GF-D8 (cell line): ENCODE measurements around the gene TANGO2.

Experiments used
- DNase-seq: peaks from one replicate; lab custom pipeline; 2025; lab: John Stamatoyannopoulos, UW

The TANGO2 gene

DNA sequence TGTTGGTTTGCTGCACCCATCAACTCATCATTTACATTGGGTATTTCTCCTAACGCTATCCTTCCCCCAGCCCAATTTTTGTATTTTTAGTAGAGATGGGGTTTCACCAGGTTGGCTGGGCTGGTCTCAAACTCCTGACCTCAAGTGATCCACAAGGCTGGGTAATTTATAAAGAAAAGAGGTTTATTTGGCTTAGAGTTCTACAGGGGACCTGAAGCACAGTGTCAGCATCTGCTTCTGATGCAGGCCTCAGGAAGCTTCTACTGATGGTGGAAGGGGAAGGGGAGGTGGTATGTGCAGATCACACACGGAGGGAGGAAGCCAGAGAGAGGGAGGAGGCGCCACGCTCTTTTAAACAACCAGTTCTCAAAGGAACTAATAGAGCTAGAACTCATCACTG lies 25.8 kb downstream of the TANGO2 start:
- no peak for DNase-seq

DNA sequence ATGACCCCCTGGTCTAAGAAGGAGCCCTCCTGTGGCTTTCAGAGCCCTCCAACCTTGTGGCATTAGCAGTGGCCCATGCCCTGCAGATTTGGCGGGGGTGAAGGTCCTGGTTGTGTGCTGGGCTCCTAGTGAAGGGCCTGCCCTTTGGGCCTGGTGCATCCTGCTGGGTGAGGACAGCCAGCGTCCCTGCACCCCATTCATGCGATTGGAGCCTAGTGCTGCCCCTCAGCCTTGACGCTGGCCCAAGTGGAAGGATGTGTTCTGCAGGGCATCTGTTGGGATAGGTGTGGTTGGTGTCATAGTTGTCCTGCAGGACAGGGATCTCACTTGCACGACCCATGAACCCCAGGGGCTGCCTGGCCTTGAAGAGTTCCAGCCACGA lies 31.0 kb downstream of the TANGO2 start:
- DNase-seq = no peak

DNA sequence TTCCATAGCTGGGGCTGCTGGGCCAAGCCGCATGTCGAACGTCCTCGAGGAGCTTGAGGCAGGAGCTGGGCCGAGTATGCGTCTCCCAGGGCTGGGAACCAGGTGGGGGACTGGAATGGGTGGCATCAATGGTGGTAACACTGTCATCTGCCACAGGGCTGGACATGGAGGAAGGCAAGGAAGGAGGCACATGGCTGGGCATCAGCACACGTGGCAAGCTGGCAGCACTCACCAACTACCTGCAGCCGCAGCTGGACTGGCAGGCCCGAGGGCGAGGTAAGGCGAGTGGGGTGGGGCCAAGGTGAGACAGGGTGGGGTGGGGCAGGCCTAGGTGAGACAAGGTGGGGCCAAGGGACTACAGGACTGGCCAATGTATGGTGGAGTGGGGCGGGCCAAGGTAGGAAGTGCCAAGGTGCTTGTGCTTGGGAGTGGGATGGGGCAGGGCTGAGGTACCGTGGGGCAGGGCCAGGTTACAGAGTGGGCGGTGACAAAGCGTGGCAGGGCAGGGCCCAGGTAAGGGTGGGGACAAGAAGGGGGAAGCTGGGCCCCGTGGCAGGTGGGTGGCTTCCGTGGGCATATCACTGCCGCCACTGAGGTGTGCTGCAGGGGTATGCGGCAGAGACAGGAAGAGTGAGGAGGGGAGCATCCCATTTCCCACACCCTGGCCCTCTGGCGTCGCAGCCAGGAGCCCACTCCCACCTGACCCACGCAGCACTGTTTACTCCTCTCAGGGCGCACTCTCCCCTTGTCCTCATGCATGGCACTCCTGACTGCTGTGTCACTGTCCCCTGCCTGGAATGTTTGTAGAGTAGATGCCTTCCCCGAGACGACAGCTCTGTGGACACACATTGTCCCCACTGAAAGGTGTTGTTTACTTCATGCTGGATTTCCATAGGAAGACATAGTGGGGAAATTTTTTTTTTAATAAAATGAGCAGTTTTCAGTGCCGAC lies 31.7 kb downstream of the TANGO2 start:
- DNase-seq = no peak

DNA sequence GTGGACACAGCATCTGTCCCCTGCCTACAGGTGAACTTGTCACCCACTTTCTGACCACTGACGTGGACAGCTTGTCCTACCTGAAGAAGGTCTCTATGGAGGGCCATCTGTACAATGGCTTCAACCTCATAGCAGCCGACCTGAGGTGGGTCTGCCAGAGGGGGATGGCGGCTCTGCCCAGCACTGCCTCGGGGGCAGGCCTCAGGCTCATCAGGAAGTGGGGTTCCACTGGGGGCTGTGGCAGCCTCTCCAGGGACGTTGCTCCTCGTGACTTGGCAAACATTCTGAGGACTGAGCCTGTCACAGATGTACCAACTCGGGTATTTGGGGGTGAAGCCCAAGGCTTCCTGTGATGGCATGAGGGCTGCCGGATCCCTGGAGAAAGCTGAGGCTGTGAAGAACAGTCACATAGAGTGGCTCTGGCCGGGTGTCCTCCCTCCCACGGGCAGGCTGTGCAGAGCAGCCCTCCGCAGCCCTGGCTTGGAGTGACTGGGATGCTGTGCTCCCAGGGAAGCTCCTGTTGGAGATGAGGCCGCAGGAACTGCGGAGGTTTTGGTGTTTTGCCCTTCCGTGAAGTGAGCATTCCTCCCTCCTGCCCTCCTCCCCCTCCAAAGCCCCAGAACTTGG lies 32.6 kb downstream of the TANGO2 start:
- DNase-seq = no peak

DNA sequence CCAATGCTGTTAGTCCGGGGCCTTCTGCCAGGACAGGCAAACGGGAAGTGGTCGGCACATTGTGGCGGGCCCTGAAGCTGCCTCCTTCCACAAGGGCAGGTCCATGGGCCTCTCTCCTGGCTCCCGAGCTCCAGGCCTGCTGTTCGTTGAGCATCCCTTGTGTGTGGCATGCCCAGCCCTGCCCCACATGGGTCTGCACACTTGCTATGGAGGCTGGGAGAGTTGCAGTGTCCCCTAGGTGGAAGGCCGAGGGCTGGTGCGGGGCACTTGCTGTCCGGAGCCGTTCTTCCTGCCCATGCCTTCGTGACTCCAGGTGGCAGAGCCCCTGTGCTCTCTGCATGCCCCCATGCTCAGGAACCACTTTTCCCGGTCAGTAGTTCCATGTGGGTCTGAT lies 33.1 kb downstream of the TANGO2 start:
- no peak for DNase-seq

DNA sequence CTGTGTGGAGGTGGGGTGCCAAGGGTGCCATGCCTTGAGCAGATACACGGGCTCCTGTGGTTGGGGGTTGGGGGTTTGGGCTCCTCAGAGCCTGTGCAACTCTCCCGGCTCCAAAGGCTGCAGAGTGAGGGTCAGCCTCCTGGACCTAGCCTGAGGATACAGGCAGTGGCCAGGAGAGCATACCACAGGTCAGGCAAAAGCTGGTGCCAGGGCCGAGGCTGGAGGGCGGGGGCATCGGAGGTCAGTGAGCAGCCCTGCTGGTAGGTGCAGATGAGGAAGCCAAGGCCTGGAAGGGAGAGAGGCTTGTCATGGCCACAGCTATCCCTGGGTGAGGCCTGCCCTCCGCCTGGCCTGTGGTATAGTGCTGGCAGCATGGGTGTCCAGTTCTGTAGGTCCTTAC lies 33.6 kb downstream of the TANGO2 start:
- no peak for DNase-seq

DNA sequence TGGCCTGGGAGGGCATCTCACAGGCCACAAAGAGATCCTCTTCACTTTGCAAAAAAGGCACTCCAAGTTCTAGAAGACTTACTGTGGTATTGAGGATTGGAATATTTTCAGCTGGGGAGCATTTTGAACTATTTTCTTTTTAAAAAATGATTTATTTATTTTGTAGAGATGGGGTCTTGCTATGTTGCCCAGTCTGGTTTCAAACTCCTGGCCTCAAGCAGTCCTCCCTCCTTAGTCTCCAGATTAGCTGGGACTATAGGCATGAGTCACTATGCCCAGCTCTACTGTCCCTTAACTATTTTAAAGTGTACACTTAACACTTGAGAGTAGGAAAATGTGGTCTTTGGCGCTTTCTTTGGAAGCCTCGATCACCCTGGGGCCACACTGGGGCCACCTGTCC lies 34.2 kb downstream of the TANGO2 start:
- DNase-seq = no peak

DNA sequence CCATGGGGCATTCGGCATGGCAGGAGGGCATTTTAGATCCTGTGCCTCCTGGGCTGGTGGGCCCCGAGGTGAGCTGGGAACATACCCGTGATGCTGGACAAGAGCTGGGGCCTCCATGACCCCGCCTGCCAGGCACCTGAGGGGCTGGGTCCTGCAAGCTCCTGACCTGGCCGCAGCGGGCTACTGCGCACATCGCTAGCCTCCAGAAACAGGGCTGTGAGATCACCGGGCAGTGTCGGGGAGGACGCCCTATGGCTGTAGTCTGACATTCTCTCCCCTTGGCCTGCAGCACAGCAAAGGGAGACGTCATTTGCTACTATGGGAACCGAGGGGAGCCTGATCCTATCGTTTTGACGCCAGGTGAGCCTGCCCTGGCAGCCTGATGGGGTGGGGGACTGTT lies 34.7 kb downstream of the TANGO2 start:
- DNase-seq = no peak

DNA sequence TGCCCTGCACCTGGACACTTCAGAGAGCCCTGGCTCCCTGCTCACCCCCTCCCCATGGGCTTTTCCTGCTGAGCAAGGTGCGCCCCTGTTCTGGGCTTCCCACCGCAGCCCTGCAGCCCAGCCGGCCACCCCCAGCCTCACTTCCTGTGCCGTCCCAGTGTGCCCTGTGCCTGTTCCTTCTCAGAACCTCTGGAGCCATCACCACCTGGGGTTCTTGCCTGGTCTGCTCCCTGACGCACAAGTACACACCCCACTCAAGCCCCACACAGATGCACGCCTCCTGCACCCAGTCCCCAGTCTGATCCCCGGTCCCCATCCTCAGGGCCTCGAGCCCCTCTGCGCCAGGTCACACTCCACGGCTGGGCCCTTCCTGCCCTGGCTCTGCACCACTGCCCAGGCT lies 35.3 kb downstream of the TANGO2 start:
- DNase-seq = no peak

DNA sequence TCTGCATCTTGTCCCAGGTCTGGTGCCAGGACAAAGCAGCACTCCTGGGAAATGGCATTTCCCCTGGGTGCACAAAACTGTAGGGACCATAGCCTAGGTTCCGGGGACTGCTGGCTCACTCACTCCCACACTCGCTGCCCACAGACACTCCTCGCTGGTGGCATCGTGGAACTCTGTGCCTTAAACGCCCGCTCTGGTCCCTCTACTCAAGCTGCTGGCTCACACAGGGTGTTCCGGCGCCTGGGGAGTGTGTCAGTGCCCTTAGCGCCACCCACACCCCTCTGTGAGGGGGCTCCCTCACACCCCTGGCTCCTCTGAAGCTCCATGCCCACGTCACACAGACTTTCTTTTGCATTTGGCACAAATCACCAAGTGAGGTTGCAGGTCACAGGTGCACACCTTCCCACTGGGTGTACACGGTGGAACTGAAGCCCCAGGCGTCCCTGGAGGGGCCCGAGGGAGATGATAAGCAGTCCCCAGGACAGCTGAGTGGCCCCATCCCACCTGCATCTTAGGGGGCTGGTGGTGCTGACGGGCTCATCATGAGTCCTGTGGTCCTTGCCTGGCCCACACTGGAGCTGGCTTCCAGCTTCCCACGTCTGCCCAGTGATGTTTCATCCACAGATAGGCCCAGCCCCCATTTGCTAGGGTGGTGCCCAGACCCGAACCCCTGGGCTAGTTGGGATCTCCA lies 35.9 kb downstream of the TANGO2 start:
- no peak for DNase-seq

DNA sequence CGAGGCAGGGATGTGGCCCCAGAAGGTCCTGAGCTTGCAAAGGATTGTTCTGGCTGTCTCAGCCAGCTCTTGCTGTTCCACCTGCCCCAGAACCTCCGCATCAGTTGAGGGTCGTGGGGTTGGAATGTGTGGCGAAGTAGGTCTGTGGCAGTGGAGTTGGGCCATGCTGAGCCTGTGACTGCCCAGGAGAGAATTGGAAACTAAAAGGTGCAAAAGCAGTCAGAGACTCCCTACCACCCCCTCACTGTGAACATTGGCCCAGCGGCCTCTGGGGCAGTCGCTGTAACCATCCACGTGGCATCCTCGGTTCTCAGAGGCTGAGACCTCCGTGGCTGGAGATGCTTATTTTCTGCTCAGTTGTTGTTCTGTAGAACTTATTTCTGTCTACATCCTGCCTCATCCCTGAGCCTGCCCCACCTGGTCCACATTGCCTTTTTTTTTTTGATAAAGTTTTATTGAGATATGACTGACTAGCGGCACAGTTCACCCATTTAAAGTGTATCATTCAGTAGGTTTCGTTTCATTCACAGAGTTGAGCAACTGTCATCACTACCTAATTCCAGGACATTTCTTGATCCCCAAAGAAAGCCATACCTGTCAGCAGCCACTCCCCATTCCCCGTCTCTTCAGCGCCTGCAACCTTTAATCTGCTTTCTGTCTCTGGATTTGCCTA lies 36.8 kb downstream of the TANGO2 start:
- DNase-seq = no peak

DNA sequence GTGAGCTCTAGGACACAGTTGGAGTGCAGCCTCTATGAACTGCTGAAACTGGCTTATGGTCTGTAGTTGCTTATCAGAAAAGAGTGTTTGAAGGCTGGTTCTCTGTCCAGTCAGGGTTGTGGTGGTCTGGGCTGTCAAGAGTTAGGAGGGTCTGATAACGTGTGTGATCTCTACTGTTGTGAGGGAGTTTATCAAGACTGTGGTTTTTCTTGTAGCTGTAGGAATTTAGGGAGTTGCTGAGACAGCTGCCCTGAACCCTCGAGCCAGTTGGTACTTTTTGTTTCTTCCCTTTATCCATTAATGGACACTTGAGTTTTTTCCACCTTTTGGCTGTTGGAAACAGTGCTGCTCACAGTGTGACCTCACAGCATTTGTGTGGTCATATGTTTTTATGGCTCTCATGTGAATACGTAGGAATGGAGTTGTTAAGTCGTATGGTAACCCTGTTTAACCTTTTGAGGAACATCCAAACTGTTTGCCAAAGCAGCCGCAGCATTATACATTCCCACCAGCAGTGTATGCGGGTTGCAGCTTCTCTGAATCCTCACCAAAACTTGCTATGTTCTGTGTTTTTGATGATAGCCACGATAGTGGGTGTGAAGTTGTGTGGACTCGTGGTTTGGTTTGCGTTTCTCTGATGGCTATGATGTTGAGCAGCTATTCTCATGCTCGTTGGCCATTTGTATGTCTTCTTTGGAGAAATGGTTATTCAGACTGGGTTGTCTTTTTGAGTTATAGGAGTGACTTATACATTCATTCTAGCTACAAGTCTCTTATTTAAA lies 38.3 kb downstream of the TANGO2 start:
- DNase-seq = no peak

DNA sequence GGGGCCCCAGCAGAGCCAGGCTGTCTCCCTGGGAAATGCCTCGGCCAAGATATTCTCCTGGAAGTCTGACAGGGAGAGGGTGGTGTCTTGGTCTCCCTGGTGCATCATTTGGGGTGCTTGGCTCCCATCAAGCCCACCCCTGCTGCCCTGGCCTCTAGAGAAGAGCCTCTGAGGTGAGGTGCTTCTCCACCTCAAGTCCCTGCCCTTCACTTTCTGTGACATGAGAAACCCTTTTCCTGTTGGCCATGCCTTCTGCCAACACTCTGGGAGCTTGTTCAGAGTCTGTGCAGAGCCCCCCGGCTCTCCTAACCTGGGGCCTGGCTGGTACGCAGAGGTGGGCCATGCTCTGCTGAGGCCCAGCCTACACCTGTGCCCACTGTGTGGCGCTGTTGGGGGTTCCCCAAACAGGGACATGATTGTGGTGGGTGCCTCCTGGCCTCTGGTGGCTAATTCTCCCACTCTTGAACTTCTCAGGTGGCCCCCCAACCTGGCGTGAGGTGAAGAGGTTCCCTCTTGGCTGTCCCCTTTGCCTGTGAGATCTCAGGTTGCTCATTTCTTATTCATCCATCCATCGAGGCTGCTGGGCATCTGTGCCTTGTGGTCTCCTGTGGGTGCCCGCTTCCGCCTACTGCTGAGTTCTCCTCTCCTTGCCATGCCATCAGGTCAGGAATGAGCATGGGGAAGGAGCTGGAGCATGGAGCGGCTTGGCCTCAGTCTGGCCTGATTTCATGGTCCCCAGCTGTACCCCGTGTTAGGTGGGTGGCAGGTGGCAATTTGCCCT lies 40.0 kb downstream of the TANGO2 start:
- no peak for DNase-seq

DNA sequence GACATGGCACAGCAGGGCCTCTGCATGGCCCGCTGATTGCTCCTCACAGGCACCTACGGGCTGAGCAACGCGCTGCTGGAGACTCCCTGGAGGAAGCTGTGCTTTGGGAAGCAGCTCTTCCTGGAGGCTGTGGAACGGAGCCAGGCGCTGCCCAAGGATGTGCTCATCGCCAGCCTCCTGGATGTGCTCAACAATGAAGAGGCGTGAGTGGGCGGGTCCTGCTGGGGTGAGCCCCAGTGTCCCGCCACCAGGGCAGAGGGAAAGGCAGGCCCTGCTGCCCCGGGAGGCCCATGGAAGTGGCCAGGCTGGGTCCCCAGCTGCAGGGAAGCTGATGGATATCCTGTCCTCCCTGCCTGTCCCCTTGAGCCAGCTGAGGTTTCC lies 40.6 kb downstream of the TANGO2 start:
- no peak for DNase-seq

DNA sequence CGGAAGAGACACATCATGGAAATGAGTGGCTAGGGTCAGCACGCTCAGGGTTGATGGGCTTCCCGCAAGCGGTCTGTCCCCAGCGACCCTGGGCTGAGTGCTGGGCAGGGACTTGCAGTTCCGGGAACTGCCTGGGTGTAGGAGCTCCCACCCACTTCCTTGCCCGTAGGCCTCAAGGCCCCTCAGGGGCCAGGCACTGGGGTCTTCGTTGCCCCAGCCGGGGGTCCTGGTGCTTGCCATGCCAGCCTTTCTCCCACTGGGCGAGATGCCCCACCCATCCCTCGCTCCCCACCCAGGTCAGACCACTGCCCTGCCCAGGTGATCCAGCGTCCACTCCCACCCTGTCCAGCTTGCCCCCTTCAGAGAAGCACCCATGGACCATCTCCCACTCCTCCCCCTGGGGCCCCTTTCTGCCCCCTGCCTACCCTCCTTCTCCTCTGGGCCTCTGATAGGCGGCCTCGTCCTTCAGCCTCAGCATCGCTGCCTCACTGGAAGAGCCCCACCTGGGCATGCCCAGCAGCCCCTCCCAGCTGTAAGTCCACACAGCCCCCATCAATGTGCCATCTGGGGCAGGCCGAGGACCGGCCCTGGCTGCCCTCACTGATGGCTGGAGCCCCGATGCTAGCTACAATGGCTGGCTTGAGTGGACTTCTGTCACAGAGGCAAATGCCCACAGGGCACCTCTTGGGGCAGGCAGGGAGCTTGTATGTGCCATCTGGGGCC lies 41.3 kb downstream of the TANGO2 start:
- no peak for DNase-seq

DNA sequence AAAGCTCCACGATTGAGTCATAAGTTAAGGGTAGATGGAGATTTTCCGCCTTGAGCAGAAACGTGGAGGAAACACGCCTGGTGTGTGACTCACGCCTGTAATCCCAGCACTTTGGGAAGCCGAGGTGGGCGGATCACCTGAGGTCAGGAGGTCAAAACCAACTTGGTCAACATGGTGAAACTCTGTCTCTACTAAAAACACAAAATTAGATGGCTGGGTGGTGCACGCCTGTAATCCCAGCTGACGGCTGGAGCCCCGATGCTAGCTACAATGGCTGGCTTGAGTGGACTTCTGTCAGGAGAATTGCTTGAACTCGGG lies 41.8 kb downstream of the TANGO2 start:
- DNase-seq = no peak

DNA sequence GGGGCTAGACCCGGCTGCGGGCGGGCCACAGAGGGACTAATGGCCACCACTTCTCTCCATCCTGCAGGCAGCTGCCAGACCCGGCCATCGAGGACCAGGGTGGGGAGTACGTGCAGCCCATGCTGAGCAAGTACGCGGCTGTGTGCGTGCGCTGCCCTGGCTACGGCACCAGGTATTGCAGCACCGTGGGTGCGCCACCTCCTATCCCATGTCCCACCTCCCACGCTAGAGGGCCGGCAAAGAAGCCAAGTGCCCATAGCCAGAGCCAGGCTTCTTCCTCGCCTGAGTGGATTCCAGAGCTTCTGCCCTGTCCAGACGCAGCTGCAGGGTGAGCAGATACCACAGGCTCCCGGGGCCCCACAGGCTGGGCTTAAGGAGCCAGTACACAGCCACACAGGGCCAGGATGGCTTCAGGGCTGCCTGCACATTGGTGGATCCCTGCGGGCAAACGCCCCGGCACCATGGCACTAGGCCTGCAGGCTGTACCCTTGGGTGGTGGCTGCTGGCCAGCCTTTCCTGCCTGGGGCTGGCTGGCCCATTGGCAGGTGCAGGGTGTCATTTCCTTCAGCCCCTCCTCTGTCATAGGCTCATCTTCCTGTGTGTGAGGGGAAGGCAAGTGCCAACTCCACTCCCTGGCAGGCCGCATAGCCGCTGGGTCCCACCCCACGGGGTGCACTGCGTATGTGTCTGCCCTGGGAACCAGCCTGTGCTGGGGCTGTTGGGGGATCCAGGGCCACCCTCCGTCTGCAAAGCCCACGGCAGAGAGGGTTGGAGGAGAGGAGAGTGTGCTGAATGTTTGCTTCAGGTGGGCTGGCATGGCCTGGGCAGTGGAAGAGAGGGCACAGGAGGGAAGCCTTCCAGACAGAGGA lies 42.6 kb downstream of the TANGO2 start:
- DNase-seq = no peak

DNA sequence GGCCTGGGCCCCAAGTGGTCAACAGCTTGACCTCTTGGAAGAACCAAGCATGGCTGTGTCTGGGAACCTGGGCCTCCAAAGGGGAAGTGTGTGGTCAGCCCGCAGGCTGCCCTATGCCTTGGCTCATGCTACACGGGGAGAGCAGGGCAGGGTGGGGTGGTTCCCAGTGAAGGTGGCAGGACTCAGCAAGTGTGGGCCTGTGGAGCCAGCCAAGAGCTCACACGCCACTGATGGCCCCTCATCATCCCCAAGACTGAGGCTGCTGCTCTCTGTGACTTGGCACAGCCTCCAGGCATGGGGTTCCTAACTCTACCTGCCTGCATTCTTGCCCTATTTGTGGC lies 43.2 kb downstream of the TANGO2 start:
- no peak for DNase-seq

DNA sequence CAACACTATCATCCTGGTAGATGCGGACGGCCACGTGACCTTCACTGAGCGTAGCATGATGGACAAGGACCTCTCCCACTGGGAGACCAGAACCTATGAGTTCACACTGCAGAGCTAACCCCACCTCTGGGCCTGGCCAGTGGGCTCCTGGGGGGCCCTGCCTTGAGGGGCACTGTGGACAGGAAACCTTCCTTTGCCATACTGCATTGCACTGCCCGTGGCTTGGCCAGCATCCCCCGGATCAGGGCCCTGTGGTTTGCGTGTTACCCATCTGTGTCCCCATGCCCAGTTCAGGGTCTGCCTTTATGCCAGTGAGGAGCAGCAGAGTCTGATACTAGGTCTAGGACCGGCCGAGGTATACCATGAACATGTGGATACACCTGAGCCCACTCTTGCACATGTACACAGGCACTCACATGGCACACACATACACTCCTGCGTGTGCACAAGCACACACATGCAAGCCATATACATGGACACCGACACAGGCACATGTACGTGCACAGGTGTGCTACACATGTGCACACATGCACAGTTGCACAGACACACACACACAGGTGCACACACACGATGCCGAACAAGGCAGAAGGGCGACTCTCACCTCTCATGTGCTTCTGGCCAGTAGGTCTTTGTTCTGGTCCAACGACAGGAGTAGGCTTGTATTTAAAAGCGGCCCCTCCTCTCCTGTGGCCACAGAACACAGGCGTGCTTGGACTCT lies 43.8 kb downstream of the TANGO2 start:
- DNase-seq = no peak
